ENCODE results near the gene BPIFB6. TPM values are rescaled to one million over a fixed set of nuclear protein-coding genes. Genes with fewer than 3 reads are reported as not detected.
A peak's percentile ranks its signal among the peaks of the same experiment; 100 is the strongest.

The BPIFB6 gene
- total RNA-seq, 1 experiment from 2014 or later = not detected

GRCh38 chr20:33006776-33007375 lies 24.6 kb upstream of the BPIFB6 start:
- CTCF ChIA-PET = interaction anchor here (0.5 to 3.5 kb wide), 6 partner anchors 9 to 105 kb away, joined by 3 to 51 read pairs (median 6); partner anchors contain the start of gene BPIFB6
- Mint-ChIP-seq H3K9me3 (peaks cover 6% of the 10 kb centered on the region), H3K4me1 (peaks cover 6% of the 10 kb centered on the region; the same call in 1 of the 2 replicates)

GRCh38 chr20:33007376-33008335 lies 23.8 kb upstream of the BPIFB6 start, which contains the start of gene BPIFB2:
Gene BPIFB2, plus strand, starts transcription at chr20:33007704. Its CDS starts 871 bp downstream, at chr20:33008575.
- Mint-ChIP-seq H3K4me1 (peaks cover 6% of the 10 kb centered on the region; the same call in 1 of the 2 replicates), H3K4me3 (no peak within 1 kb of the TSS), H3K36me3 (no peaks in the 10 kb centered on the region; the same call in 1 of the 2 replicates), H3K27ac (no peak within 1 kb of the TSS), H3K27me3 (ENCODE audit: low read depth) (no peaks in the 10 kb centered on the region), H3K9me3 (peaks cover 6% of the 10 kb centered on the region)
- CTCF ChIA-PET = interaction anchor here (1.3 to 3.5 kb wide), 5 partner anchors 8 to 106 kb away, joined by 3 to 34 read pairs (median 5); partner anchors contain the start of gene BPIFB6
- TF ChIP-seq GABPB1 (CRISPR knock-in tag; IDR thresholded peaks at IDR 0.05) = peak; percentile 88
- TF ChIP-seq ERG (CRISPR knock-in tag; IDR thresholded peaks at IDR 0.05) = no peak
- ATAC-seq = no peak
- POLR2A ChIA-PET = no interaction called here
- no peak for DNase-seq (ENCODE audit: low spot score)

More at GRCh38 chr20:33006776-33007375, 24.6 kb upstream of the BPIFB6 start:
- POLR2A ChIA-PET = no interaction called here
- Mint-ChIP-seq H3K27me3 (ENCODE audit: low read depth) (no peaks in the 10 kb centered on the region), H3K27ac (no peak overlapping the region), H3K4me3 (no peak overlapping the region), H3K36me3 (no peaks in the 10 kb centered on the region; the same call in 1 of the 2 replicates)
- ATAC-seq (no peak), DNase-seq (ENCODE audit: low spot score) (no peak)
- peak; percentile 37; the same call in 1 of the 2 replicates for TF ChIP-seq GABPB1 (CRISPR knock-in tag; IDR thresholded peaks at IDR 0.05)
- TF ChIP-seq MAX (CRISPR knock-in tag; IDR thresholded peaks at IDR 0.05) = no peak
- no peak for TF ChIP-seq ZNF138 (CRISPR knock-in tag; conservative IDR thresholded peaks at IDR 0.05)
- no peak for TF ChIP-seq GTF2I (CRISPR knock-in tag; conservative IDR thresholded peaks at IDR 0.05)
- TF ChIP-seq ZBTB21 (CRISPR knock-in tag; IDR thresholded peaks at IDR 0.05; ENCODE audit: borderline replicate concordance) = no peak

GRCh38 chr20:33008336-33009213 lies 22.9 kb upstream of the BPIFB6 start:
- ChIA-PET POLR2A (no interaction called here), CTCF (interaction anchor here (1.3 to 1.6 kb wide), 2 partner anchors 13 to 87 kb away, joined by 4 to 8 read pairs; no protein-coding TSS in a partner anchor)
- TF ChIP-seq GABPB1 (CRISPR knock-in tag; IDR thresholded peaks at IDR 0.05) = peak; percentile 21; the same call in 1 of the 2 replicates
- TF ChIP-seq NR3C1 (CRISPR knock-in tag; conservative IDR thresholded peaks at IDR 0.05; ENCODE audit: low read depth) = no peak
- TF ChIP-seq PRRX2 (CRISPR knock-in tag; IDR thresholded peaks at IDR 0.05) = no peak
- H3K4me1 Mint-ChIP-seq = peaks cover 6% of the 10 kb centered on the region; the same call in 1 of the 2 replicates
- ATAC-seq (no peak), DNase-seq (ENCODE audit: low spot score) (no peak)
- peaks cover 6% of the 10 kb centered on the region for H3K9me3 Mint-ChIP-seq
- no peaks in the 10 kb centered on the region for H3K27me3 Mint-ChIP-seq (ENCODE audit: low read depth)
- no peak overlapping the region for H3K4me3 Mint-ChIP-seq
- H3K36me3 Mint-ChIP-seq = no peaks in the 10 kb centered on the region; the same call in 1 of the 2 replicates
- H3K27ac Mint-ChIP-seq = no peak overlapping the region

- H3K9me3 Mint-ChIP-seq = peaks cover 6% of the 10 kb centered on the region
- peaks cover 9% of the 10 kb centered on the region; the same call in 1 of the 2 replicates for H3K4me1 Mint-ChIP-seq
- ATAC-seq (no peak), DNase-seq (ENCODE audit: low spot score) (no peak)
- H3K4me3 Mint-ChIP-seq = no peak overlapping the region
- H3K27ac Mint-ChIP-seq = no peak overlapping the region
- CTCF ChIA-PET = interaction anchor here (1.1 to 1.3 kb wide), 3 partner anchors 13 to 107 kb away, joined by 3 to 5 read pairs (median 4); no protein-coding TSS in a partner anchor
- H3K36me3 Mint-ChIP-seq = no peaks in the 10 kb centered on the region; the same call in 1 of the 2 replicates
- H3K27me3 Mint-ChIP-seq (ENCODE audit: low read depth) = no peaks in the 10 kb centered on the region
- TF ChIP-seq MLX (CRISPR knock-in tag; IDR thresholded peaks at IDR 0.05) = no peak
- peak; percentile 95 for TF ChIP-seq GABPB1 (CRISPR knock-in tag; IDR thresholded peaks at IDR 0.05)
- POLR2A ChIA-PET = no interaction called here
These were observed 22.0 kb upstream of the BPIFB6 start for GRCh38 chr20:33009214-33010132.
